Gastroesophageal sphincter (tissue), 3 donors: Measurements from ENCODE around the gene AVP.

Experiments
- POLR2A ChIP-seq, 2 donors: fragments of 450-650 bp; IDR thresholded peaks; one replicate each; pipeline ENCODE4 v1.6.1; 2017; ENCODE audit warnings: antibody characterized with exemption in 2 of 2, mild to moderate bottlenecking in 2 of 2, moderate library complexity in 1 of 2
- POLR2AphosphoS5 ChIP-seq: sonication (generic); formaldehyde crosslinking; IDR thresholded peaks from one replicate; pipeline ENCODE4 v1.6.1; 2017; ENCODE audit warnings: antibody characterized with exemption
- TF ChIP-seq, protein P1 (sequence below), 4 experiments: fragments of 200-600 bp in 2 of 4; fragments of 450-650 bp in 2 of 4; sonication (generic) in 1 of 4; IDR thresholded peaks; one replicate each; pipeline ENCODE4 v1.5.1; 2017 to 2019; ENCODE audit warnings: antibody characterized with exemption in 4 of 4, mild to moderate bottlenecking in 2 of 4, moderate library complexity in 2 of 4

DNA sequence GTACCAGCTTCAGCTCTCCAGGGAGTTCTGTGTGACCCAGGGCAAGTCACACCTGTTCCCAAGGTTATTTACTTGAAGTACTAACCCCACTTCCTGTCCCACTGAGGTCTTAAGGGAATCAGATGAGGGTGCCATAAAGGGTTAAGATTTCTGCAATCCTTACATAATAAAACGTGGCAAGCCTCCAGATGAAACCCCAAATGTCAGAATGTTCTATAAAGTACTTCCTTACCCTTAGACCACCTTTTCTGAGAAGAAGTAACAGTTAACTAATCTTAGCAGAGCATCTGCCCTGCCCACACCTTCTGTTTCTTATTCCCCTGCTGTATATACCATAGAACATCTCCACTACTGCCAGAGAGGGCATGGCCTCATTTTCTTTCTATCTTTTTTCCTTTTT is 6.0 kb upstream of the AVP start:
- TF ChIP-seq POLR2A (IDR thresholded peaks at IDR 0.05): no peak
- TF ChIP-seq, protein P1, sequence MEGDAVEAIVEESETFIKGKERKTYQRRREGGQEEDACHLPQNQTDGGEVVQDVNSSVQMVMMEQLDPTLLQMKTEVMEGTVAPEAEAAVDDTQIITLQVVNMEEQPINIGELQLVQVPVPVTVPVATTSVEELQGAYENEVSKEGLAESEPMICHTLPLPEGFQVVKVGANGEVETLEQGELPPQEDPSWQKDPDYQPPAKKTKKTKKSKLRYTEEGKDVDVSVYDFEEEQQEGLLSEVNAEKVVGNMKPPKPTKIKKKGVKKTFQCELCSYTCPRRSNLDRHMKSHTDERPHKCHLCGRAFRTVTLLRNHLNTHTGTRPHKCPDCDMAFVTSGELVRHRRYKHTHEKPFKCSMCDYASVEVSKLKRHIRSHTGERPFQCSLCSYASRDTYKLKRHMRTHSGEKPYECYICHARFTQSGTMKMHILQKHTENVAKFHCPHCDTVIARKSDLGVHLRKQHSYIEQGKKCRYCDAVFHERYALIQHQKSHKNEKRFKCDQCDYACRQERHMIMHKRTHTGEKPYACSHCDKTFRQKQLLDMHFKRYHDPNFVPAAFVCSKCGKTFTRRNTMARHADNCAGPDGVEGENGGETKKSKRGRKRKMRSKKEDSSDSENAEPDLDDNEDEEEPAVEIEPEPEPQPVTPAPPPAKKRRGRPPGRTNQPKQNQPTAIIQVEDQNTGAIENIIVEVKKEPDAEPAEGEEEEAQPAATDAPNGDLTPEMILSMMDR (IDR thresholded peaks at IDR 0.05): no peak
- no peak for TF ChIP-seq POLR2AphosphoS5
